OCI-LY7 (cell line): ENCODE data around the gene TRAPPC6A.

ENCODE experiments used
- EZH2phosphoT487 ChIP-seq: fragments of 200-600 bp; sonication (generic); IDR thresholded peaks from 2 replicates; pipeline ENCODE4 v1.6.1; 2018; ENCODE audit warnings: low read depth, borderline replicate concordance, mild to moderate bottlenecking, mixed run types, antibody characterized with exemption, low read length, moderate library complexity, mixed read lengths
- TF ChIP-seq, protein P1 (sequence below): fragments of 200-600 bp; sonication (generic); conservative IDR thresholded peaks from 2 replicates; pipeline ENCODE4 v1.5.1; 2014; ENCODE audit warnings: mild to moderate bottlenecking, antibody characterized with exemption, low read length, moderate library complexity, mixed read lengths

DNA sequence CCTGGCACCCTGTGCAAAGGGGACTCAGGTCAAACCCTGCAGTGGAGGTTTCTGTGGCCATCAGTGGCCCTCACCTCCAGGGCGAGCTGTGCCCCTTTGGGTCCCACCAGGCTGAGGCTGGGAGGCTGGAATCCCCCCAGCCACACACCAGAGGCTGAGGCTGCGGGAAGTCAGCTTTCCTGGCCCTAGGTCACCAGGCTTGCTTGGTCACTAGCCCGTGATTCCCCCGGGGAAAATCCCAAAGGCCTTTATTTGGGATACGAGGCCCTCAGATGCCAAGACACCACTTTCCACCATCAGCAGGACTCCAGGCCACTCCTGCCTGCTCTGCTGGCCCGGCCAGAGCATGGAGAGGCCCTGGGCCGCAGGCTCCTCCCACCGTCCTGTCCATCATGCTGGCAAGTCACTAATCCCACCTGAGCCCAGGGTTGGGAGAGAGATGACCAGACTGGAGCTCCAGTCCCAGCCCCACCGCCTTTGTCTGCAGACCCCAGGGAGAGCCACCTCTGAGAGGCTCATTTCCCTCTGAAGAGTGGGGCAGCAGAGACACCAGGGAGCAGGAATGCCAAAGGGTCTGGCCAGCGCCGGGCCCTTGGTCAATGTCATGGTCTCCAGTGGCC lies 21.9 kb downstream of the TRAPPC6A start:
- TF ChIP-seq EZH2phosphoT487, result no peak
- TF ChIP-seq, protein P1, sequence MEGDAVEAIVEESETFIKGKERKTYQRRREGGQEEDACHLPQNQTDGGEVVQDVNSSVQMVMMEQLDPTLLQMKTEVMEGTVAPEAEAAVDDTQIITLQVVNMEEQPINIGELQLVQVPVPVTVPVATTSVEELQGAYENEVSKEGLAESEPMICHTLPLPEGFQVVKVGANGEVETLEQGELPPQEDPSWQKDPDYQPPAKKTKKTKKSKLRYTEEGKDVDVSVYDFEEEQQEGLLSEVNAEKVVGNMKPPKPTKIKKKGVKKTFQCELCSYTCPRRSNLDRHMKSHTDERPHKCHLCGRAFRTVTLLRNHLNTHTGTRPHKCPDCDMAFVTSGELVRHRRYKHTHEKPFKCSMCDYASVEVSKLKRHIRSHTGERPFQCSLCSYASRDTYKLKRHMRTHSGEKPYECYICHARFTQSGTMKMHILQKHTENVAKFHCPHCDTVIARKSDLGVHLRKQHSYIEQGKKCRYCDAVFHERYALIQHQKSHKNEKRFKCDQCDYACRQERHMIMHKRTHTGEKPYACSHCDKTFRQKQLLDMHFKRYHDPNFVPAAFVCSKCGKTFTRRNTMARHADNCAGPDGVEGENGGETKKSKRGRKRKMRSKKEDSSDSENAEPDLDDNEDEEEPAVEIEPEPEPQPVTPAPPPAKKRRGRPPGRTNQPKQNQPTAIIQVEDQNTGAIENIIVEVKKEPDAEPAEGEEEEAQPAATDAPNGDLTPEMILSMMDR, result no peak
